Epithelial cell of proximal tubule (primary cell): ENCODE measurements around the gene DAZAP1. TPM values are rescaled to one million over a fixed set of nuclear protein-coding genes. Genes with fewer than 3 reads are reported as not detected.

Experiments used
- DNase-seq: peaks from one replicate; pipeline ENCODE4 v3.0.0-alpha.2; 2011; ENCODE audit warnings: low read depth
- H3K4me3 ChIP-seq: 2 replicates; pipeline ENCODE4 v1.5.1; 2011; ENCODE audit warnings: low read depth, mild to moderate bottlenecking, low read length
- total RNA-seq: library from RNA; depleted of rRNA; stranded (reverse); fragments of >200 nt; gene quantifications from 2 replicates; pipeline ENCODE4 v1.2.3, GENCODE V29; 2015
- TF ChIP-seq, protein P1 (sequence below): conservative IDR thresholded peaks from 2 replicates; pipeline ENCODE4 v1.5.1; 2012; ENCODE audit warnings: low read depth, mild to moderate bottlenecking, low read length

DAZAP1 gene
- total RNA-seq, 1 donor from 2014 or later = 53.8 TPM

DNA sequence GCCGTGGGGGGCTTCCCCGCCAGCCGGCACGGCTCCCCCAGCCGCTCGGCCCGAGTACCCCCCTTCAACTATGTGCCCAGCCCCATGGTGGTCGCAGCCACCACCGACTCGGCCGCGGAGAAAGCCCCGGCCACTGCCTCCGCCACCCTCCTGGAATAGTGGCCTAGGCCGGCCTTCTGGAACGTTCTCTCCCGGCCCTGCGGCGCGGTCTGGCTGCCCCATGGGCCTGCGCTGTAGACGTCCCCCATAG lies 62.6 kb downstream of the DAZAP1 start:
- peak overlapping the region; percentile 46 for H3K4me3 ChIP-seq
- no peak for DNase-seq
- TF ChIP-seq, protein P1, sequence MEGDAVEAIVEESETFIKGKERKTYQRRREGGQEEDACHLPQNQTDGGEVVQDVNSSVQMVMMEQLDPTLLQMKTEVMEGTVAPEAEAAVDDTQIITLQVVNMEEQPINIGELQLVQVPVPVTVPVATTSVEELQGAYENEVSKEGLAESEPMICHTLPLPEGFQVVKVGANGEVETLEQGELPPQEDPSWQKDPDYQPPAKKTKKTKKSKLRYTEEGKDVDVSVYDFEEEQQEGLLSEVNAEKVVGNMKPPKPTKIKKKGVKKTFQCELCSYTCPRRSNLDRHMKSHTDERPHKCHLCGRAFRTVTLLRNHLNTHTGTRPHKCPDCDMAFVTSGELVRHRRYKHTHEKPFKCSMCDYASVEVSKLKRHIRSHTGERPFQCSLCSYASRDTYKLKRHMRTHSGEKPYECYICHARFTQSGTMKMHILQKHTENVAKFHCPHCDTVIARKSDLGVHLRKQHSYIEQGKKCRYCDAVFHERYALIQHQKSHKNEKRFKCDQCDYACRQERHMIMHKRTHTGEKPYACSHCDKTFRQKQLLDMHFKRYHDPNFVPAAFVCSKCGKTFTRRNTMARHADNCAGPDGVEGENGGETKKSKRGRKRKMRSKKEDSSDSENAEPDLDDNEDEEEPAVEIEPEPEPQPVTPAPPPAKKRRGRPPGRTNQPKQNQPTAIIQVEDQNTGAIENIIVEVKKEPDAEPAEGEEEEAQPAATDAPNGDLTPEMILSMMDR = no peak

- H3K4me3 ChIP-seq = peak overlapping the region; percentile 46
- TF ChIP-seq, protein P1 = no peak
- no peak for DNase-seq
Observed at GRCh38 chr19:1470305-1471009, 63.1 kb downstream of the DAZAP1 start.

GRCh38 chr19:1471010-1471514 lies 63.7 kb downstream of the DAZAP1 start:
- TF ChIP-seq, protein P1 = no peak
- DNase-seq = no peak
- peak overlapping the region; percentile 46 for H3K4me3 ChIP-seq

DNA sequence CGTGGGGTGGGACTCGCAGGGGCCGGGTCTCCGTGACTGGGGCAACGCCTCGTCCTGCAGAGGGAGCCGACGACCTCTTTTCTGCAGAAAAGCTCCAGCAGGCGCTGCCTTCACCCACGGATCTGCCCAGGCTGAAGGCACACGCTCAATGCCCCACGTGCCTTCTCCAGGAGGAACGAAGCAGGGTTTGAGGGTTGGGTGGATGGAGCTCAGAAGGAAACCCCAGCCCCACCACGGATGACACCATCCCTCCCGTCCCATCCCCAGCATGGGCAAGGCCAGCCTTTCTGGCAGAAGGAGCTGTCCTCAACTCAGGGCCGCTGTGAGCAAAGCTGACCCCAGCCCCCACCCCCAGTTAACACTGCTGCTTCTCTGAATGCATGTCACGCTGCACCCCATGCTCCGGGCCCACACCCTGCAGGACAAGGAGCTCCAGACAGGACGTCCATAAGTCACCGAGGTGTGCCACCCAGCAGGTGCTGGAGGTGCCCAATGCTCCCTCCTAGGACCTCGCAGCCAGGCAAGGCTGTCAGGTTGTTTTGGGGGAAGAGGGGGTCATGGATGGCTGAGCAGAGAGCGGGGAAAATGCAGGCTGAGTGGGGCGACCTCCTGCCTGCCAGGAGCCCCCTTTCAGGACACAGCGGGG lies 64.3 kb downstream of the DAZAP1 start:
- no peak for DNase-seq
- TF ChIP-seq, protein P1 = peak; percentile 28

GRCh38 chr19:1472231-1473084 lies 65.1 kb downstream of the DAZAP1 start:
- TF ChIP-seq, protein P1 = no peak
- no peak overlapping the region for H3K4me3 ChIP-seq
- DNase-seq = no peak

More for the DNA sequence above, 64.3 kb downstream of the DAZAP1 start:
- H3K4me3 ChIP-seq = no peak overlapping the region

DNA sequence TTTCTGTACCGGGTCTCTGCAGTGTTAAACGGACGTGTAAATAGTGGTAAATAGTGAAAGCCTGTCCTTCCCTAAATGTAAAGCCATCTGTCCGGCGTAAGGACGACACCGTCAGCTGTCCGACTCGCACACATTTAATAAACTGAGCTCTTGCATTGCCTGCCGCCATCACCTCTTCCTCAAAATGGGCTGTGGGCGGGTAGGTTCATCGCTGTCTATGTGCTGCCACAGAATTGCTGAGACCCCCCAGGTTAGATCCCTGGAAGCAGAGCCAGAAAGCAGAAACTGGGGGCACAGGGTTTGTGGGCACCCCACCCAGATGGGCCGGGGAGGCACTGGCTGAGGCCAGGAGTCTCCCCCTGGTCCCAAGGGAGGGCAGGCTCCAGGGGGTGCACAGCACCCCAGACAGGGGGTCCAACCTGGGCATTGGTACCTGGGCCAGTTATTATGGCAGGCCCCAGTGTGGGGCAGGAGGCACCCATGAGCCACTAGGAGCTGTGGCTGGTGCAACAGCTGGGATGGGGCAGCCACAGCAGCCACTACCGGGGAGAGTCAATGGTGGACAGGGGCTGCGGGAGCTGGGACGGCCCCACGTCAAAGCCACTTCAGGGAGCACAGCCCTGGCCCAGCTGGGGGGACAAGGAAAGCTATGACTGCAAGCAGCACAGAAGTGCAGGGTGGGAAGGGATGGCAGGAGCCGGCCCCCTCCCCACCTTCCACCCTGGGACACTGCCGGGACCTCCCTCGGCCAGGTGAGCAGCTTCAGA lies 65.9 kb downstream of the DAZAP1 start:
- no peak for DNase-seq
- no peak overlapping the region for H3K4me3 ChIP-seq
- TF ChIP-seq, protein P1 = no peak
